ENCODE measurements around the gene HLX.

The HLX gene

DNA sequence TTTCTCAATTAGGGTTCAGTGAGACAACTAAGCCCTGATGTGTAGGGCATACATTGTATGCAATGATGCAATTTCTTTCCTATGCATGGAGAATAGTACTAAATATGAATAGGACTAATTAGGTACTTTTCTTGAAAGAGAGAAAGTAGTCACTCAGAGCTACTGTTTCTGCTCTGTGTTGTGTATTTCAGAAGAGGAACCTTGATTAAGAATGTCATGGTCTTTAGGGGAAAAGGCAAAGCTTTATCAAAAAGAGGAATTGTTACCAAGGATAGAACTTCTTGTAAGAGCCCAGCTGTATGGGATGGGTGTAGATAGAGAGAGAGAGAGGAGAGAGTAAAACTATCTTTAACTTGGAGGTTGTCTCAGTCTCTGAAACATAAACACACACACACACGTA lies 49.1 kb downstream of the HLX start:
- TF ChIP-seq ARNTL (CRISPR knock-in tag; IDR thresholded peaks at IDR 0.05; ENCODE audit: borderline replicate concordance, low read depth) (no peak), SNAI2 (CRISPR knock-in tag; IDR thresholded peaks at IDR 0.05) (no peak), CSDC2 (CRISPR knock-in tag; IDR thresholded peaks at IDR 0.05) (no peak), ZNF70 (CRISPR knock-in tag; IDR thresholded peaks at IDR 0.05) (no peak), ZNF8 (CRISPR knock-in tag; IDR thresholded peaks at IDR 0.05) (no peak)
- TF ChIP-seq, protein P1, sequence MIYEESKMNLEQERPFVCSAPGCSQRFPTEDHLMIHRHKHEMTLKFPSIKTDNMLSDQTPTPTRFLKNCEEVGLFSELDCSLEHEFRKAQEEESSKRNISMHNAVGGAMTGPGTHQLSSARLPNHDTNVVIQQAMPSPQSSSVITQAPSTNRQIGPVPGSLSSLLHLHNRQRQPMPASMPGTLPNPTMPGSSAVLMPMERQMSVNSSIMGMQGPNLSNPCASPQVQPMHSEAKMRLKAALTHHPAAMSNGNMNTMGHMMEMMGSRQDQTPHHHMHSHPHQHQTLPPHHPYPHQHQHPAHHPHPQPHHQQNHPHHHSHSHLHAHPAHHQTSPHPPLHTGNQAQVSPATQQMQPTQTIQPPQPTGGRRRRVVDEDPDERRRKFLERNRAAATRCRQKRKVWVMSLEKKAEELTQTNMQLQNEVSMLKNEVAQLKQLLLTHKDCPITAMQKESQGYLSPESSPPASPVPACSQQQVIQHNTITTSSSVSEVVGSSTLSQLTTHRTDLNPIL (CRISPR knock-in tag; IDR thresholded peaks at IDR 0.05; ENCODE audit: low read depth) = no peak
- TF ChIP-seq, protein P2, sequence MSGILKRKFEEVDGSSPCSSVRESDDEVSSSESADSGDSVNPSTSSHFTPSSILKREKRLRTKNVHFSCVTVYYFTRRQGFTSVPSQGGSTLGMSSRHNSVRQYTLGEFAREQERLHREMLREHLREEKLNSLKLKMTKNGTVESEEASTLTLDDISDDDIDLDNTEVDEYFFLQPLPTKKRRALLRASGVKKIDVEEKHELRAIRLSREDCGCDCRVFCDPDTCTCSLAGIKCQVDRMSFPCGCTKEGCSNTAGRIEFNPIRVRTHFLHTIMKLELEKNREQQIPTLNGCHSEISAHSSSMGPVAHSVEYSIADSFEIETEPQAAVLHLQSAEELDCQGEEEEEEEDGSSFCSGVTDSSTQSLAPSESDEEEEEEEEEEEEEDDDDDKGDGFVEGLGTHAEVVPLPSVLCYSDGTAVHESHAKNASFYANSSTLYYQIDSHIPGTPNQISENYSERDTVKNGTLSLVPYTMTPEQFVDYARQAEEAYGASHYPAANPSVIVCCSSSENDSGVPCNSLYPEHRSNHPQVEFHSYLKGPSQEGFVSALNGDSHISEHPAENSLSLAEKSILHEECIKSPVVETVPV (CRISPR knock-in tag; IDR thresholded peaks at IDR 0.05) = no peak
- no peak for ATAC-seq

DNA sequence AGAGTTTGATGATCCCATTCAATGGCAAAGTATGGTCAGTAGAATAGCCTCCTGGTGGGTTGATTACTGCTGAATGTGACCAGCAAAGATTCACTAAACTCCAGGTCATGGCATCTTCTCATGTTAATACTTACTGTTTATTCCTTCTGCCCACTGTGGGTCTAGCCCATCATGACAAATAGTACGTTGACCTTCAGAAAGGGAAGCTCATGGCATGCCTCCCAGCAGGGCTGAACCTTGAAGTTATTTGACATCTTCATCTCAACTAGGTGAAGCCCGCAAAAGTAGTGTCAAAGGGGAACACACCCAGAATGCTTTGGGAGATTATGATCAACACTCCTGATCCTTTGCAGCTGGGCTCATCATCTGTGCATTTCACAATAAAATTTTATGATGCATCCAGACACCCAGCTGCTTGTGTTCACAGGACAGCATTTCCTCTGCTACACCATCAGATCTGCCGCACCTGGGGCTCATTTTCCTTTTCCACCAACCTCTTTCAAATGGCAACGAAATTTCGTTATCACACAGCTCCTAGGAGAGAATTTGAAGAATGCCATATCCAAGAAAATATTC lies 49.6 kb downstream of the HLX start:
- ATAC-seq = no peak
- TF ChIP-seq ZFP3 (CRISPR knock-in tag; IDR thresholded peaks at IDR 0.05) (no peak), GLIS3 (CRISPR knock-in tag; IDR thresholded peaks at IDR 0.05) (no peak)

DNA sequence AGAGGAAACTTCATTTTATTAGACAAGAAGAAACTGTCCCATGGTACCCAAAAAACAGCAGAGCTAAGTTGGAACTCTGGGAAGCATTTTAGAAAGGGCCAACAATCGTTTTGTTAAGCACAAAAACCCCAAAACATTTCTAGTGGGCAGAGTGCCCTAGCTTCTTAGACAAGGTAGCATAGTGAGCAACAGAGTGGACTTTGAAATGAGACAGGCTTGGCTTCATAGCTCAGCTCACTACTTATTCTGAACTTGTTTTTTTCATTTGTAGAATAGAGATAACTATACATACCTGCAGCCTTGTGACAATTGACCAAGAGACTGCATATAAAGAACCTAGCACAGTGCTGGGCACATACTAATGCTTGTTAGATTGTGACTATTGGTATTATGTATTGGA lies 50.1 kb downstream of the HLX start:
- ATAC-seq = no peak
- no peak for TF ChIP-seq SNAI2 (CRISPR knock-in tag; IDR thresholded peaks at IDR 0.05)
- TF ChIP-seq, protein P3, sequence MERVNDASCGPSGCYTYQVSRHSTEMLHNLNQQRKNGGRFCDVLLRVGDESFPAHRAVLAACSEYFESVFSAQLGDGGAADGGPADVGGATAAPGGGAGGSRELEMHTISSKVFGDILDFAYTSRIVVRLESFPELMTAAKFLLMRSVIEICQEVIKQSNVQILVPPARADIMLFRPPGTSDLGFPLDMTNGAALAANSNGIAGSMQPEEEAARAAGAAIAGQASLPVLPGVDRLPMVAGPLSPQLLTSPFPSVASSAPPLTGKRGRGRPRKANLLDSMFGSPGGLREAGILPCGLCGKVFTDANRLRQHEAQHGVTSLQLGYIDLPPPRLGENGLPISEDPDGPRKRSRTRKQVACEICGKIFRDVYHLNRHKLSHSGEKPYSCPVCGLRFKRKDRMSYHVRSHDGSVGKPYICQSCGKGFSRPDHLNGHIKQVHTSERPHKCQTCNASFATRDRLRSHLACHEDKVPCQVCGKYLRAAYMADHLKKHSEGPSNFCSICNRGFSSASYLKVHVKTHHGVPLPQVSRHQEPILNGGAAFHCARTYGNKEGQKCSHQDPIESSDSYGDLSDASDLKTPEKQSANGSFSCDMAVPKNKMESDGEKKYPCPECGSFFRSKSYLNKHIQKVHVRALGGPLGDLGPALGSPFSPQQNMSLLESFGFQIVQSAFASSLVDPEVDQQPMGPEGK (CRISPR knock-in tag; IDR thresholded peaks at IDR 0.05; ENCODE audit: borderline replicate concordance) = no peak
- TF ChIP-seq ZFP30 (CRISPR knock-in tag; IDR thresholded peaks at IDR 0.05) = no peak
- no peak for TF ChIP-seq ISL1 (CRISPR knock-in tag; IDR thresholded peaks at IDR 0.05)
- no peak for TF ChIP-seq GLIS3 (CRISPR knock-in tag; IDR thresholded peaks at IDR 0.05)
- no peak for TF ChIP-seq ZNF8 (CRISPR knock-in tag; IDR thresholded peaks at IDR 0.05)
- no peak for TF ChIP-seq ARNTL (CRISPR knock-in tag; IDR thresholded peaks at IDR 0.05; ENCODE audit: borderline replicate concordance, low read depth)
- no peak for TF ChIP-seq ZNF70 (CRISPR knock-in tag; IDR thresholded peaks at IDR 0.05)
- TF ChIP-seq ESRRG (CRISPR knock-in tag; IDR thresholded peaks at IDR 0.05) = no peak
- TF ChIP-seq ZC3H10 (CRISPR knock-in tag; IDR thresholded peaks at IDR 0.05) = no peak
- TF ChIP-seq, protein P1 (CRISPR knock-in tag; IDR thresholded peaks at IDR 0.05; ENCODE audit: low read depth) = no peak
